Activated naive CD4-positive, alpha-beta T cell treated with anti-CD3 and anti-CD28 coated beads, Interleukin-2, amount 10 ng/mL, durations not matched to agents 7 days and 5 days (primary cell): ENCODE data around the gene HS3ST1.

Experiments used
- CTCF ChIA-PET: fragments of 350-600 bp; sonication (Branson Sonifier 250); formaldehyde crosslinking; loops from one replicate; lab custom pipeline; 2021; ENCODE audit warnings: antibody characterized with exemption; lab: Charles Lee
- DNase-seq: peaks from one replicate; pipeline ENCODE4 v3.0.0-alpha.2; 2020
- H3K27ac Mint-ChIP-seq: one replicate; pipeline ENCODE4 v1.8.0; 2021; ENCODE audit warnings: mild to moderate bottlenecking, moderate library complexity, mixed read lengths
- H3K27me3 Mint-ChIP-seq: one replicate; pipeline ENCODE4 v1.8.0; 2021; ENCODE audit warnings: mild to moderate bottlenecking, mixed read lengths
- H3K36me3 Mint-ChIP-seq: one replicate; pipeline ENCODE4 v1.8.0; 2021; ENCODE audit warnings: mixed read lengths
- H3K4me1 Mint-ChIP-seq: one replicate; pipeline ENCODE4 v1.8.0; 2021; ENCODE audit warnings: mixed read lengths
- H3K4me3 Mint-ChIP-seq: one replicate; pipeline ENCODE4 v1.8.0; 2021; ENCODE audit warnings: mild to moderate bottlenecking, moderate library complexity, mixed read lengths
- H3K9me3 Mint-ChIP-seq: one replicate; pipeline ENCODE4 v1.8.0; 2021; ENCODE audit warnings: mixed read lengths

Gene HS3ST1

DNA sequence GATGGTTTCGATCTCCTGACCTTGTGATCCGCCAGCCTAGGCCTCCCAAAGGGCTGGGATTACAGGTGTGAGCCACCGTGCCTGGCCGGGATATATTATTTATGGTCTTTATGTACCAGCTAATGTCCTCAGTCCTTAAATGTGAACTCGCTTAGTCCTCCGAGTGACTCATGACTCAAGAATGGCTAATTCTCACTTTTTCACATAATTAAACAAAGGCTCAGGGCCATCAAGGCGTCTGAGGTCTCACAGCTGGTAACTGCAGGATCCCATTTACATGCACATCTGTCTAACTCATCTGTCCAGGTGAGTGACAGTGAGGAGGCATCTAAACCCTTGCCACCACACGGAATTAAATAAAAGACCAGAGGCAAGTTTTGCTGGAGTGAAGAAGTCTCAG, 73.5 kb downstream of the HS3ST1 start:
- H3K4me3 Mint-ChIP-seq, result no peak overlapping the region
- CTCF ChIA-PET, result no interaction called here

DNA sequence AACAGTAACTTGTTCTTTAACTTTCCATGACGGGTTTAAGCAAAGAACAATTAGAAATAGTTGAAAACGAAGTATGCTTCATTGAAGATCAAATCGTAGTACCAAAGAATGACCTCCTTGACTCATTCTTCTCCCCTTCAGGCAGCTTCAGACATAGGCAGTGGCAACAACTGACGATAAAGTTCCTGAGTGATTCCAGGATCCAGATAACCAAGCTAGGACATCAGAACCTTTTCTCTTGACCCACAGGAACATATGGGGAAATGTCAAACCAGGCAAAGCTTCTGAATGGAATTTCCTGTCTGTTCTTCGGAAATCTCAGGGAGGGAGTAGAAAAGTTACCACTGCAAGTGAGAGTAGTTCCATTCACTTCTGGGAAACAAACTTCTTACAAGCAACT, 74.2 kb downstream of the HS3ST1 start:
- DNase-seq, result no peak
- Mint-ChIP-seq H3K9me3 (no peaks in the 10 kb centered on the region), H3K4me1 (no peaks in the 10 kb centered on the region), H3K36me3 (no peaks in the 10 kb centered on the region), H3K4me3 (no peak overlapping the region), H3K27me3 (no peaks in the 10 kb centered on the region), H3K27ac (no peak overlapping the region)
- CTCF ChIA-PET, result no interaction called here

More for the DNA sequence above, 73.5 kb downstream of the HS3ST1 start:
- H3K27ac Mint-ChIP-seq, result no peak overlapping the region
- H3K27me3 Mint-ChIP-seq, result no peaks in the 10 kb centered on the region
- no peak for DNase-seq
- H3K9me3 Mint-ChIP-seq, result no peaks in the 10 kb centered on the region
- H3K36me3 Mint-ChIP-seq, result no peaks in the 10 kb centered on the region
- H3K4me1 Mint-ChIP-seq, result no peaks in the 10 kb centered on the region

DNA sequence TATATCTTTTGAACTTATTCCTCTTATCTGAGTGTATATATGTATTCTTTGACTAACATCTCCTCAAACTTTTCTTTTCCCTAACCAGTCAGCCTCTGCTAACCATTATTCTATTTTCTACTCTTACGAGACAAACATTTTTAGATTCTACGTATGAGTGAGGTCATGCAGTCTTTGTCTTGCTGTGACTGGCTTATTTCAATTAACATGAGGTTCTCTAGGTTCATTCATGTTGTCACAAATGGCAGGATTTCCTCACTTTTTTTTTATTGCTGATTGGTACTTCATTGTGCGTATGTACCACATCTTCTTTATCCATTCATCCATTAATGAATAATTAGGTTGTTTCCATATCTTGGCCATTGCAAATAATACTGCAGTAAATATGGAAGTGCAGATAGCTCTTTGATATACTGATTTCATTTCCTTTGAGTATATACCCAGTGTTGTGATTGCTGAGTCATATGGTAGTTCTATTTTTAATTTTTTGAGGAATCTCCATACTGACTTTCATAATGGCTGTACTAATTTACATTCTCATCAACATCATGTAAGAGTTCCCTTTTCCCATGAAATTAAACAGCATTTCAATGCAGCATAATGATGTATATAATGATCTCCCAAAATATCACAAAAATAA, 80.1 kb downstream of the HS3ST1 start:
- Mint-ChIP-seq H3K27ac (no peak overlapping the region), H3K9me3 (no peaks in the 10 kb centered on the region), H3K4me3 (no peak overlapping the region), H3K27me3 (no peaks in the 10 kb centered on the region), H3K4me1 (no peaks in the 10 kb centered on the region), H3K36me3 (no peaks in the 10 kb centered on the region)
- CTCF ChIA-PET, result no interaction called here
- DNase-seq, result no peak

DNA sequence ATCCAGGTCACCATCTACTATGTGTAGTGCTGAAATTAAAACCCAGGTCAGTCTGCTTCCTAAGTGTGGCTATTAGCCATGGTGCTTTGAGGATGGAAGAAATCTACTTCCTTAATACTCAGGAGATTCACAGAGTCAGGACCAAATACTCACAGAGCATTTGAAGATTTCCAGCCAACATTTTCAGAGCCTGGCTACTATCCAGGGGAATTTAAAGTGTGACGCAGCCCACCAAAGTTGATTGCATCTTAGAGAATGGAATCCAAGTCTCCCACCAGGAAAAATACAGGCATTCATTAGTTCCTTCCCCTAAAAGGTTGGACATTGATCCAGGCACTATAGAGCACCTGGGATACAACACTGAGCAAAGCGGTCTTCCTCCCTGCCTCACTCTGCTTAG, 83.8 kb downstream of the HS3ST1 start:
- Mint-ChIP-seq H3K9me3 (no peaks in the 10 kb centered on the region), H3K27ac (no peak overlapping the region), H3K36me3 (no peaks in the 10 kb centered on the region), H3K4me1 (no peaks in the 10 kb centered on the region), H3K4me3 (no peak overlapping the region), H3K27me3 (no peaks in the 10 kb centered on the region)
- no peak for DNase-seq
- CTCF ChIA-PET, result interaction anchor here (0.7 kb wide), 1 partner anchor 286 kb away, joined by 3 read pairs; no protein-coding TSS in a partner anchor

DNA sequence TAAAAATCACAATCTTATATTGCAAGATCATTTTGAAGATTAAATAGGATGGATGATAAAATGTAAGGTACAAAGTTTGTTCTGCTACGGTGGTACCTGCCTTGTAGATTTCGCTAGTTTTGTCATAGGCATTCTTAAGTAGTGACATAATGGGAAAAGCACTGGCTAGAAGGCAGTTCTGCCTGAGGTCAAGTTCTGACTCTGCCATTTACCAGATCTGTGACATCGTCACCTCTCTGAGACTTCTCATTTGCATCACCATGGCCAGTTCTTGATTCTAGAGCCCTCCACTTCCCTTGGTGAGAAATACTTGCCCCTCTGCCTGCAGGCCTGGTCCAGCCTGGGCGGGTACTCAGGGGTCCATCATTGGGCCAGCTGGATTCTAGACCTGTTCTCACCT, 85.2 kb downstream of the HS3ST1 start:
- DNase-seq, result no peak
- H3K4me1 Mint-ChIP-seq, result no peaks in the 10 kb centered on the region
- no peak overlapping the region for H3K27ac Mint-ChIP-seq
- no peaks in the 10 kb centered on the region for H3K36me3 Mint-ChIP-seq
- H3K9me3 Mint-ChIP-seq, result no peaks in the 10 kb centered on the region
- H3K4me3 Mint-ChIP-seq, result no peak overlapping the region
- CTCF ChIA-PET, result no interaction called here
- no peaks in the 10 kb centered on the region for H3K27me3 Mint-ChIP-seq
